Transverse colon (tissue), 3 donors: Measurements from ENCODE around the gene CDCA8.

Experiments used
- CTCF ChIP-seq, 5 experiments: fragments of 200-600 bp in 3 of 5; fragments of 450-650 bp in 2 of 5; sonication (generic) in 3 of 5; IDR thresholded peaks; 1 replicate in 2 of 5; 2 replicates in 3 of 5; pipeline ENCODE4 v1.5.1; 2016 to 2017; ENCODE audit warnings: antibody characterized with exemption in 5 of 5, inconsistent platforms in 3 of 5, mild to moderate bottlenecking in 2 of 5, moderate library complexity in 1 of 5
- POLR2A ChIP-seq: fragments of 450-650 bp; IDR thresholded peaks from one replicate; pipeline ENCODE4 v1.6.1; 2016; ENCODE audit warnings: antibody characterized with exemption, mild to moderate bottlenecking, moderate library complexity

- no peak for TF ChIP-seq CTCF (IDR thresholded peaks at IDR 0.05)
- no peak for TF ChIP-seq POLR2A
These were observed 60.5 kb downstream of the CDCA8 start for GRCh38 chr1:37752583-37753471.
